HepG2 (cell line): Measurements from ENCODE around the gene BPIFB2. TPM values are rescaled to one million over a fixed set of nuclear protein-coding genes. Genes with fewer than 3 reads are reported as not detected.
A peak's percentile ranks its signal among the peaks of the same experiment; 100 is the strongest.

ENCODE experiments used
- DDIT3 ChIP-seq: sonication (generic); formaldehyde crosslinking; IDR thresholded peaks from 2 replicates; pipeline ENCODE4 v1.4.0; 2020; ENCODE audit warnings: mild to moderate bottlenecking, missing genetic modification reagents
- HNF1A ChIP-seq, 2 experiments: sonication (generic) in 1 of 2; formaldehyde crosslinking in 1 of 2; IDR thresholded peaks; 2 replicates each; pipeline versions ENCODE4 v1.4.0 to v1.6.1; 2016 to 2020; ENCODE audit warnings: borderline replicate concordance in 1 of 2, low read depth in 1 of 2, mild to moderate bottlenecking in 1 of 2, missing genetic modification reagents in 1 of 2
- NFIB ChIP-seq: sonication (generic); formaldehyde crosslinking; IDR thresholded peaks from 2 replicates; pipeline ENCODE4 v1.9.0; 2021; ENCODE audit warnings: missing genetic modification reagents, mild to moderate bottlenecking, borderline replicate concordance
- PBX2 ChIP-seq: IDR thresholded peaks from 2 replicates; pipeline ENCODE4 v1.6.1; 2016; ENCODE audit warnings: control low read depth
- TGIF2 ChIP-seq: IDR thresholded peaks from 2 replicates; pipeline ENCODE4 v1.6.1; 2016; ENCODE audit warnings: control low read depth, missing compliant biosample characterization
- ZBTB40 ChIP-seq, 2 experiments: fragments of 450-650 bp in 1 of 2; sonication (generic) in 1 of 2; formaldehyde crosslinking in 1 of 2; IDR thresholded peaks; 2 replicates each; pipeline versions ENCODE4 v1.6.1 to v1.8.0; 2016 to 2022; ENCODE audit warnings: antibody characterized with exemption in 1 of 2, mild to moderate bottlenecking in 1 of 2, missing genetic modification reagents in 1 of 2
- ZMYM3 ChIP-seq: sonication (generic); formaldehyde crosslinking; IDR thresholded peaks from 2 replicates; pipeline ENCODE4 v1.5.1; 2020; ENCODE audit warnings: mild to moderate bottlenecking, missing genetic modification reagents
- ZNF251 ChIP-seq: sonication (generic); formaldehyde crosslinking; IDR thresholded peaks from 2 replicates; pipeline ENCODE4 v1.9.0; 2021; ENCODE audit warnings: mild to moderate bottlenecking, missing genetic modification reagents
- ZNF264 ChIP-seq: sonication (generic); formaldehyde crosslinking; IDR thresholded peaks from 2 replicates; pipeline ENCODE4 v1.4.0; 2020; ENCODE audit warnings: missing genetic modification reagents
- ZNF33B ChIP-seq: sonication (generic); formaldehyde crosslinking; IDR thresholded peaks from 2 replicates; pipeline ENCODE4 v1.5.1; 2020; ENCODE audit warnings: mild to moderate bottlenecking, missing genetic modification reagents
- ZSCAN22 ChIP-seq: sonication (generic); formaldehyde crosslinking; IDR thresholded peaks from 2 replicates; pipeline ENCODE4 v1.4.0; 2020; ENCODE audit warnings: mild to moderate bottlenecking, missing genetic modification reagents
- polyA plus RNA-seq, 8 experiments: library from polyadenylated mRNA; depleted of rRNA in 3 of 8; stranded (reverse) in 7 of 8; unstranded in 1 of 8; fragments of >200 nt; fragmentation: Illumina TruSeq in 4 of 8; extraction: Trizol in 4 of 8; gene quantifications; 2 replicates each; pipeline versions ENCODE4 v1.2.1 to v1.2.3, GENCODE V29; 2011 to 2016; ENCODE audit warnings: low read depth in 4 of 8, missing spikeins in 1 of 8, mixed read lengths in 1 of 8; ENCODE audit not compliant: insufficient read depth in 1 of 8
- total RNA-seq, 5 experiments: library from RNA; depleted of rRNA; stranded (reverse); fragments of >200 nt; fragmentation: Illumina TruSeq; extraction: Trizol; gene quantifications; 2 replicates each; pipeline ENCODE4 v1.2.3, GENCODE V29; 2016; ENCODE audit warnings: low read depth in 1 of 5

Gene BPIFB2
- total and polyA plus RNA-seq, 2 of the 13 experiments (the other 11 are each of a cell fraction or from before 2014, with no cell fraction given), result 54.5 to 902 TPM

- TF ChIP-seq ZBTB40 (IDR thresholded peaks at IDR 0.05) (no peak), ZBTB40 (CRISPR knock-in tag; IDR thresholded peaks at IDR 0.05) (no peak; the same call in 1 of the 2 replicates), NFIB (CRISPR knock-in tag) (0 out of 2 replicates have a peak, but pooled peaks have one; percentile 61), ZNF251 (CRISPR knock-in tag) (no peak), PBX2 (CRISPR knock-in tag) (no peak), ZNF33B (no peak), DDIT3 (CRISPR knock-in tag) (no peak), ZMYM3 (CRISPR knock-in tag) (no peak), TGIF2 (no peak), ZNF264 (CRISPR knock-in tag) (no peak), ZSCAN22 (no peak), HNF1A (IDR thresholded peaks at IDR 0.05; ENCODE audit: low read depth) (no peak), HNF1A (CRISPR knock-in tag; IDR thresholded peaks at IDR 0.05; ENCODE audit: borderline replicate concordance) (no peak)
These were observed 19.6 kb downstream of the BPIFB2 start (continued) for GRCh38 chr20:33026779-33027759.
